ENCODE results near the gene FRMD5. TPM values are rescaled to one million over a fixed set of nuclear protein-coding genes. Genes with fewer than 3 reads are reported as not detected.

The FRMD5 gene
- total RNA-seq, 1 experiment from 2014 or later, result 3.9 TPM

DNA sequence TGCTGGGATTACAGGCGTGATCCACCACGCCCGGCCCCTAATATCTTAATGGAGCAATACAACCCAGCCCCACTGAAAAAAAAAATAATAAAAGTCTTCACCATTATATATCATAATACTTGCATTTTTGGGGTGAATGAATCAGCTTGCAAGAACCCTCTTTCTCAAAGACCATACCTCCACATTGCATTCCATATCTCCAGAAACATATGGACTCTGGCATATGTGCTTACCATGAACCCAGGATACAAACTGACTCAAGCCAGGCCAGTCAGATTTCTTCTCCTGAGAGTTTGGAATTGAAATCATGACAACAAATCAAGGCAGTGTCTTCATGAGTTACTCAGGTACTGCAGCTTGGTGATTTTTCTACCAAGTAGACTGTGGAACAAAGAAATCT lies 101.2 kb downstream of the FRMD5 start:
- no peak overlapping the region for H3K4me2 ChIP-seq (ENCODE audit: insufficient read depth, insufficient read length, low read length)
- H3K4me1 Mint-ChIP-seq, result no peaks in the 10 kb centered on the region

More for the DNA sequence above, 101.2 kb downstream of the FRMD5 start:
- Histone ChIP-seq H3K23me2 (ENCODE audit: insufficient read length, low read depth, low read length, poor library complexity, severe bottlenecking) (no peaks in the 10 kb centered on the region), H3K23ac (ENCODE audit: insufficient read length, low read depth, low read length) (no peak overlapping the region), H3K18ac (ENCODE audit: insufficient read length, low read depth, low read length) (no peak overlapping the region), H3K14ac (ENCODE audit: insufficient read depth, low read length) (no peak overlapping the region), H4K8ac (replicated peaks; ENCODE audit: insufficient read length, low read depth, low read length) (no peak overlapping the region), H2BK5ac (ENCODE audit: insufficient read length, low read length) (no peak overlapping the region), H2BK12ac (ENCODE audit: insufficient read length, low read depth, low read length) (no peak overlapping the region), H2AK5ac (ENCODE audit: insufficient read length, low read length) (no peak overlapping the region), H3K9ac (ENCODE audit: extremely low read depth, insufficient read length, low read length) (no peak overlapping the region), H3K56ac (ENCODE audit: insufficient read length, low read depth, low read length) (no peak overlapping the region), H3K27me3 (ENCODE audit: insufficient read depth, low read length) (no peaks in the 10 kb centered on the region), H4K91ac (ENCODE audit: insufficient read length, low read depth, low read length) (no peak overlapping the region), H2BK15ac (ENCODE audit: low read depth, low read length) (no peak overlapping the region), H3K79me2 (ENCODE audit: insufficient read depth, low read length) (peaks cover 2% of the 10 kb centered on the region; the same call in 1 of the 2 replicates), H2BK120ac (ENCODE audit: low read depth, low read length, poor library complexity, severe bottlenecking) (no peak overlapping the region), H4K5ac (ENCODE audit: insufficient read length, low read depth, low read length) (no peak overlapping the region), H2BK20ac (ENCODE audit: low read depth, low read length, poor library complexity, severe bottlenecking) (no peak overlapping the region), H4K20me1 (ENCODE audit: control insufficient read depth, insufficient read depth, insufficient read length) (no peaks in the 10 kb centered on the region), H2AFZ (ENCODE audit: low read length) (no peak overlapping the region), H3K4ac (ENCODE audit: low read depth, low read length) (no peak overlapping the region), H3K27ac (ENCODE audit: insufficient read length, low read depth, low read length) (no peak overlapping the region), H3K4me1 (ENCODE audit: insufficient read depth, low read length) (no peaks in the 10 kb centered on the region), H3K9me3 (ENCODE audit: control insufficient read depth, low read depth, low read length) (no peaks in the 10 kb centered on the region), H3K79me1 (ENCODE audit: insufficient read depth, low read depth, low read length, poor library complexity, severe bottlenecking) (no peaks in the 10 kb centered on the region), H3T11ph (ENCODE audit: low read length) (no peak overlapping the region)
- H3K36me3 Mint-ChIP-seq (ENCODE audit: insufficient read depth in 1 of 3, low read depth in 3 of 3), result no peaks in the 10 kb centered on the region
- no peak overlapping the region for H3K27ac Mint-ChIP-seq
- no CpG with 5 or more reads among the region's 3 CpGs for WGBS (ENCODE audit: extremely low coverage, insufficient read length, low lambda C conversion rate)
- H3K27me3 Mint-ChIP-seq (ENCODE audit: low read depth), result no peaks in the 10 kb centered on the region
- H3K4me3 Mint-ChIP-seq, result no peak overlapping the region
- no peak for DNase-seq
- no peak for TF ChIP-seq CTCF (conservative IDR thresholded peaks at IDR 0.05)
- H3K9me3 Mint-ChIP-seq, result no peaks in the 10 kb centered on the region
